Ishikawa (cell line): ENCODE measurements around the gene SHISA8.

Source experiments
- CEBPB ChIP-seq: IDR thresholded peaks from 2 replicates; pipeline ENCODE4 v1.6.1; 2012
- CREB1 ChIP-seq: IDR thresholded peaks from 2 replicates; pipeline ENCODE4 v1.6.1; 2012; ENCODE audit warnings: low read depth
- EGR1 ChIP-seq: IDR thresholded peaks from 2 replicates; pipeline ENCODE4 v1.6.1; 2012
- EP300 ChIP-seq: IDR thresholded peaks from 2 replicates; pipeline ENCODE4 v1.6.1; 2012; ENCODE audit warnings: borderline replicate concordance
- FOXM1 ChIP-seq: IDR thresholded peaks from 2 replicates; pipeline ENCODE4 v1.6.1; 2012; ENCODE audit warnings: low read depth, borderline replicate concordance
- NFIC ChIP-seq: IDR thresholded peaks from 2 replicates; pipeline ENCODE4 v1.6.1; 2012
- RAD21 ChIP-seq: IDR thresholded peaks from 2 replicates; pipeline ENCODE4 v1.6.1; 2012; ENCODE audit warnings: low read depth
- TAF1 ChIP-seq: IDR thresholded peaks from 2 replicates; pipeline ENCODE4 v1.6.1; 2012; ENCODE audit warnings: low read depth, mild to moderate bottlenecking
- TCF12 ChIP-seq: IDR thresholded peaks from 2 replicates; pipeline ENCODE4 v1.6.1; 2012; ENCODE audit warnings: low read depth
- TEAD4 ChIP-seq: IDR thresholded peaks from 2 replicates; pipeline ENCODE4 v1.6.1; 2012
- YY1 ChIP-seq: IDR thresholded peaks from 2 replicates; pipeline ENCODE4 v1.6.1; 2012; ENCODE audit warnings: low read depth
- ZBTB7A ChIP-seq: IDR thresholded peaks from 2 replicates; pipeline ENCODE4 v1.6.1; 2012; ENCODE audit warnings: low read depth
- TF ChIP-seq, protein P1 (sequence below): IDR thresholded peaks from 2 replicates; pipeline ENCODE4 v1.6.1; 2012
- TF ChIP-seq, protein P2 (sequence below): IDR thresholded peaks from 2 replicates; pipeline ENCODE4 v1.6.1; 2012; ENCODE audit warnings: low read depth, mild to moderate bottlenecking
- TF ChIP-seq, protein P3 (sequence below): IDR thresholded peaks from 2 replicates; pipeline ENCODE4 v1.6.1; 2012

Gene SHISA8

DNA sequence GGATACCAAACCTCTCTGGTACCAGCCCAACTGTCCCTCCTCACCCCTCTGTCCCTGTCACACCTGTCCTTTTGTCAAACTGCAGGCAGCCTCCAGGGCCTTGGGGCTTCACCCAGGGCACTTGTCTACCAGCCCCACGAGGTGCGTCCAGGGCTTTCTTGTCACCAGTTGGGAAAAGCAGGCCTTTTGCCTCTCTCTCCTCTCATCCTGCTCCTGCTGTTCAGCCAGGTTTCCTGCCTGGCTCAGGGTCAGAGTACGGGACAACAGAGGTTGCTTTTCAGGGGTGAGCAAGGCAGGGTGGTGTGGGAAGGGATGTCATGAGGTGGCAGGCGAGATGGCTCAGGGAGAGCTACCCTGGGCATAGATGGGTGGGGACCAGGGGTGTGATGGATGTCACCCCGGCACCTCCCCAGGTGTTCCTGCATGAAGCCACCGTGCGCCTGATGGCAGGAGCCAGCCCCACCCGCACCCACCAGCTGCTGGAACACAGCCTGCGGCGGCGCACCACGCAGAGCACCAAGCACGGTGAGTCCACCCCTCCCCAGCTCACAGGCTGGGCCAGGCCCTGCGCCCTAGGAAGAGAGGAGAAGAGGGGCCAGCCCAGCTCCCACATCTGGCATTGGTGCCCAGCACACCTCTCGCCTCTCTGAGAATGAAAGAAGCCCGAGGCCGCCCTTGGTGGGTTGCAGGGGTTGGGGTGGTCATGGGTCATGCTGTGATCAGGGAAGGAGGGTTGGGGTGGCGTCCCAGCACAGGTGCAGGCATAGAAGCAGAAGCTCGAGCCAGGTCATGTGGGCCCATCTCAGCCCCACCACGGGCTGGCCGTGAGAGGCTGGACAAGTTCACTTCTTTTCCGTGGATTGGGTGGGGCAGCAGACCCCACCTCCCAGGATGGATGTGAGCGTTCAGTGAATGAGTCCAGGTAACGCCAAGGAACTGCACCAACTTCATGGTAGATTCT lies 10.1 kb downstream of the SHISA8 start:
- no peak for TF ChIP-seq NFIC
- no peak for TF ChIP-seq TAF1
- TF ChIP-seq EGR1: no peak
- TF ChIP-seq, protein P1, sequence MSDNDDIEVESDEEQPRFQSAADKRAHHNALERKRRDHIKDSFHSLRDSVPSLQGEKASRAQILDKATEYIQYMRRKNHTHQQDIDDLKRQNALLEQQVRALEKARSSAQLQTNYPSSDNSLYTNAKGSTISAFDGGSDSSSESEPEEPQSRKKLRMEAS: no peak
- TF ChIP-seq TCF12: no peak

DNA sequence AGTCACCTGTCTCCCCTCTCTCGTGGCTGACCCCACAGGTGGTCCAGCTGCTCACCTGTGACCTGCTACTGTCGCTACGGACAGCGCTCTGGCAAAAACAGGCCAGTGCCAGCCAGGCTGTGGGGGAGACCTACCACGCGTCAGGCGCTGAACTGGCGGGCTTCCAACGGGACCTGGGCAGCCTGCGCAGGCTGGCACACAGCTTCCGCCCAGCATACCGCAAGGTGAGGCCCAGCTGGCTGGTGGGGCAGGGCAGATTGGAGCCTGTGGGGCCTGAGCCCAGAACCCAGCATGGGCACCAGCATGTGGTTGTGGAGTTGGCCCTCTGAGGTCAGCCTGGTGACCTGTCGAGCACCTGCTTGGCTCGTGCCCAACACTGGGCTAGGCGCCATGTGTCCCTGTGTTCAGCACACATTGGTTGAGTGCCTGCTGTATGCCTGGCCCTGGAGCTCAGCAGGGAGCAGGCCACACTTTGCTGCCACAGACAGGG lies 11.9 kb downstream of the SHISA8 start:
- TF ChIP-seq CREB1 (no peak), ZBTB7A (no peak), FOXM1 (no peak), TCF12 (peak; percentile 98), YY1 (no peak; the same call in 1 of the 2 replicates), RAD21 (no peak; the same call in 1 of the 2 replicates), EP300 (peak; percentile 81; the same call in 1 of the 2 replicates), CEBPB (no peak), NFIC (peak; percentile 99), TEAD4 (peak; percentile 85), TAF1 (no peak), EGR1 (no peak)
- TF ChIP-seq, protein P2, sequence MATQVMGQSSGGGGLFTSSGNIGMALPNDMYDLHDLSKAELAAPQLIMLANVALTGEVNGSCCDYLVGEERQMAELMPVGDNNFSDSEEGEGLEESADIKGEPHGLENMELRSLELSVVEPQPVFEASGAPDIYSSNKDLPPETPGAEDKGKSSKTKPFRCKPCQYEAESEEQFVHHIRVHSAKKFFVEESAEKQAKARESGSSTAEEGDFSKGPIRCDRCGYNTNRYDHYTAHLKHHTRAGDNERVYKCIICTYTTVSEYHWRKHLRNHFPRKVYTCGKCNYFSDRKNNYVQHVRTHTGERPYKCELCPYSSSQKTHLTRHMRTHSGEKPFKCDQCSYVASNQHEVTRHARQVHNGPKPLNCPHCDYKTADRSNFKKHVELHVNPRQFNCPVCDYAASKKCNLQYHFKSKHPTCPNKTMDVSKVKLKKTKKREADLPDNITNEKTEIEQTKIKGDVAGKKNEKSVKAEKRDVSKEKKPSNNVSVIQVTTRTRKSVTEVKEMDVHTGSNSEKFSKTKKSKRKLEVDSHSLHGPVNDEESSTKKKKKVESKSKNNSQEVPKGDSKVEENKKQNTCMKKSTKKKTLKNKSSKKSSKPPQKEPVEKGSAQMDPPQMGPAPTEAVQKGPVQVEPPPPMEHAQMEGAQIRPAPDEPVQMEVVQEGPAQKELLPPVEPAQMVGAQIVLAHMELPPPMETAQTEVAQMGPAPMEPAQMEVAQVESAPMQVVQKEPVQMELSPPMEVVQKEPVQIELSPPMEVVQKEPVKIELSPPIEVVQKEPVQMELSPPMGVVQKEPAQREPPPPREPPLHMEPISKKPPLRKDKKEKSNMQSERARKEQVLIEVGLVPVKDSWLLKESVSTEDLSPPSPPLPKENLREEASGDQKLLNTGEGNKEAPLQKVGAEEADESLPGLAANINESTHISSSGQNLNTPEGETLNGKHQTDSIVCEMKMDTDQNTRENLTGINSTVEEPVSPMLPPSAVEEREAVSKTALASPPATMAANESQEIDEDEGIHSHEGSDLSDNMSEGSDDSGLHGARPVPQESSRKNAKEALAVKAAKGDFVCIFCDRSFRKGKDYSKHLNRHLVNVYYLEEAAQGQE: peak; percentile 32; the same call in 1 of the 2 replicates
- TF ChIP-seq, protein P1: peak; percentile 90
- TF ChIP-seq, protein P3, sequence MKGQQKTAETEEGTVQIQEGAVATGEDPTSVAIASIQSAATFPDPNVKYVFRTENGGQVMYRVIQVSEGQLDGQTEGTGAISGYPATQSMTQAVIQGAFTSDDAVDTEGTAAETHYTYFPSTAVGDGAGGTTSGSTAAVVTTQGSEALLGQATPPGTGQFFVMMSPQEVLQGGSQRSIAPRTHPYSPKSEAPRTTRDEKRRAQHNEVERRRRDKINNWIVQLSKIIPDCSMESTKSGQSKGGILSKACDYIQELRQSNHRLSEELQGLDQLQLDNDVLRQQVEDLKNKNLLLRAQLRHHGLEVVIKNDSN: peak; percentile 48

DNA sequence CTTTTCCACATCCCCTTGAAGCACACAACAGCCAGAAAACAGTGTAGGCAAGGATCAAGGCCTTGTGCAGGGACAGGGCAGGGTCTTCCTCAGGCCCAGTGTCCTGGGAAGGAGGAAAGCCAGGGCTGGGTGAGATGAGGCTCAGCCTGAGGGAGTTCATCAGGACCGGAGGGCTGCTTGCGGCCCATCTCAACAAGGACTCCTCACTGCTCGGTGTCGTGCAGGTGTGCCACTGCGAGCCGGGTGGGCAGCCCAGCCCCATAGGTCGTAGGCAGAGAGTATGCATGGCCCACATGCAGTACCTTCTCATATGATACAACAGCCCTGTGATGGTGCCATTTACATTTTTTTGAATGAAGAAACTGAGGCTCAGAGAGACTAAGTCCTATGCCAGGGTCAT lies 12.9 kb downstream of the SHISA8 start:
- no peak for TF ChIP-seq EGR1
- TF ChIP-seq CREB1: no peak
- no peak for TF ChIP-seq TEAD4
- no peak for TF ChIP-seq ZBTB7A
- no peak for TF ChIP-seq TCF12
- TF ChIP-seq, protein P3: no peak
- TF ChIP-seq, protein P2: no peak
- no peak for TF ChIP-seq RAD21
- TF ChIP-seq, protein P1: no peak

DNA sequence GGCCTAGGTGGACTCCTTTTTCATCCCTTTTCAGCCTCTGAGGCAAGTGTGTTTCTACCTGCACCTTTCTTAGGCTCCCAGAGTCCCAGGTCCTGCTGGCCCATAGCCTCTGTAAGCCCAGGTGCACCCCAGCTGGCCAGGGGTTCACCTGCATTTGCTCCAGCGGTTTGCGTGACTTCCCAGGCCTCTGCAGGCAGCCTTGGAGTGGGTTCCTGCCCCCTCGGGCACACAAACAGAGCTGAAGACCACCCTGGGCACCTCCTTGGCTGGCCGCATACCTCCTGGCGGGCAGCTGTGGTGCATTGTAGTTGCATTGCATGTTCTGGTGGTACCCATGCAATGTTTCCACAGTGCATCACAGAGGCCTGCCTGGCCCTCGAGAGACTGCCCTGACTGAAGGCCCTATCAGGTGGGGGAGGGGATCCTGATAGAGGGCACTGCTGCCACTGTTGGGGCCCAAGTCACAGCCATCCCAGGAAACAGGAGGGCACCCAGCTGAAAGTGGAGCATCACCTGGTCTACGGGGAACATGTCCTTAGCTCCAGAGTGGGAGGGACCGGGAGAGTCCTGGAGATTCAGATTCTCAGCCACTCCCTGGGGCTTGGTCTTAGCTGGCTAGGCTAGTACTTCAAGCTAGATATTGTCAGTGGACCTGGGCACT lies 14.1 kb downstream of the SHISA8 start:
- no peak for TF ChIP-seq RAD21
- no peak for TF ChIP-seq TCF12
- no peak for TF ChIP-seq EGR1
- TF ChIP-seq FOXM1: no peak
- TF ChIP-seq, protein P1: no peak
- TF ChIP-seq, protein P2: no peak
- TF ChIP-seq YY1: no peak
- no peak for TF ChIP-seq TEAD4
- no peak for TF ChIP-seq CEBPB
- TF ChIP-seq EP300: no peak
- TF ChIP-seq, protein P3: no peak
